ENCODE measurements around the gene GXYLT2.

The GXYLT2 gene, protein sequence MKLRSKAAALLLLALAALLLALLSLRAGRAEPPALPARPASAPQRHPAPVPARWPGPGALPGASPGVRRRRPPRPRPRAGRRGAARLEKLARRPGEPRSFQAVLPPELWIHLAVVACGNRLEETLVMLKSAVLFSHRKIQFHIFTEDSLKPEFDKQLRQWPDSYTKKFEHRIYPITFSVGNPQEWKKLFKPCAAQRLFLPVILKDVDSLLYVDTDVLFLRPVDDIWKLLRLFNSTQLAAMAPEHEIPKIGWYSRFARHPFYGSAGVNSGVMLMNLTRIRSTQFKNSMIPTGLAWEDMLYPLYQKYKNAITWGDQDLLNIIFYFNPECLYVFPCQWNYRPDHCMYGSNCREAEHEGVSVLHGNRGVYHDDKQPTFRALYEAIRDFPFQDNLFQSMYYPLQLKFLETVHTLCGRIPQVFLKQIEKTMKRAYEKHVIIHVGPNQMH

DNA sequence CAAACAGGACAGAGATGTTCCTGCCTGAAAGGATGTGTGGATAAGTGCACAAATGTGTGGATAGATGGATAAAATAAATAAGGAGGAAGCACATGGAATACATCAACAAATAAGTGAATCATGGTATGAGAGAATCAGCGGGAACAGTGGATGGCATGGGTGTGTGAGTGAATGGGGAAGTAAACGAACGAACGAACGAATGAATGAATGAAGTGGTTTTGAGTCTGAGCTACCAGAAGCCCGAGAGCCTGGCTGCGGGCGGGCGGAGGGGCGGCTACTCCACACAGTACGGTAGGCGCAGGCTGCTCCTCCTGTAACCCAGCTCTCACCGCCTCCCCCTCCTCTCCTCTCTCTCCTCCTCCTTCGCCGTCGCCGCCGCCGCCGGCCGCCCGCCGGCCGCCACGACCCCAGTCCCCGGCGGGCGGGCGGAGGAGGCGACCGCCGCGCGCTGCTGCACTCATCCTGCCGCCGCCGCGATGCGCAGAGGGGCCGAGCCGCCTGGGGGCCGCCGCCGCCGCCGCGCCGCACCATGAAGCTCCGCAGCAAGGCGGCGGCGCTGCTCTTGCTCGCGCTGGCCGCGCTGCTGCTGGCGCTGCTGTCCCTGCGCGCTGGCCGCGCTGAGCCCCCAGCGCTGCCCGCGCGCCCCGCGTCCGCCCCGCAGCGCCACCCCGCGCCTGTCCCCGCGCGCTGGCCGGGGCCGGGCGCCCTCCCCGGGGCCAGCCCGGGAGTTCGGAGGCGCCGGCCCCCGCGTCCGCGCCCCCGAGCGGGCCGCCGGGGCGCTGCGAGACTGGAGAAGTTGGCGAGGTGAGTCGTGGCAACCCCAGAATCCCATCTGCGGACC, at the start of gene GXYLT2:
TSS of gene GXYLT2 (plus strand) at position 342 of the 841 bp plus-strand sequence. CDS start at position 530, 188 bp downstream.
- no peak for DNase-seq

DNA sequence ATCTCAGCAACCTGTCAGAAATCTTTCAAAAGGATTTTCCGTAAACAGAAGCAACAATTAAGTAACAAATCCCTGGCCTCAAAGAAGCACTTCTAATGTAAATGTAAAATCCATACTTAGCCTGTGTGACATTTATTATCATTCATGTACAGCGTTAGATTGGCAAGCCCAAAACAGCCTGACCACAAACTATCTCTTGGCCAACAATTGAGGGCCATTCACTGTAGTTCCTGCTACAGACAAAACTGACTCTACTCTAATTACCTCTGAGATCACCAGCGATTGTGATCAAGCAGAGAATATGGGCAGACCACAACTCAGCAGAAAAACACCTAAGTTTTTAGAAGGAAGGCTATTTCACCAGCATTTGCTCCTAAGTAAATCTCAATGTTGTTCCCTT, 48.8 kb upstream of the GXYLT2 start:
- no peak for DNase-seq

DNA sequence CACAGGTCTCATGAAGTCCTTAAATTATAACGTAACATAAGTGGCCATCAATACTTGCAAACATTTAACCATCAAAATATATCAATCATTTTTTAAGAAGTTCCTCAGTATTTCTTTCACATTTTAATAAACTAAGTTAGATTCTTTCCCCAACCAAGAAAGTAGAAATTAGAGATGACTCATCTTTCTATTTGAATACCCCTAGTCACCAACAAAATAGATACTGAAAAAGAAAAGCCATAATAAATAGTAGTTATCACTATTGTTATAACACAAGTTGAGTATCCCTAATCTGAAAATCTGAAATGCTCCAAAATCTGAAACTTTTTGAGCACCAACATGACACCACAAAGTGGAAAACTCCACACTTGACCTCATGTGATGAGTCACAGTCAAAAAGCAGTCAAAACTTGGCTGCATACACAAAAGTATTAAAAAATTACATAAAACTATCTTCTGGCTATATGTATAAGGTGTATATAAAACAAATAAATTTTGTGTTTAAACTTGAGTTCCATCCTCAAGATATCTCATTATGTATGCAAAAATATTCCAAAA, 43.3 kb upstream of the GXYLT2 start:
- DNase-seq, result no peak

DNA sequence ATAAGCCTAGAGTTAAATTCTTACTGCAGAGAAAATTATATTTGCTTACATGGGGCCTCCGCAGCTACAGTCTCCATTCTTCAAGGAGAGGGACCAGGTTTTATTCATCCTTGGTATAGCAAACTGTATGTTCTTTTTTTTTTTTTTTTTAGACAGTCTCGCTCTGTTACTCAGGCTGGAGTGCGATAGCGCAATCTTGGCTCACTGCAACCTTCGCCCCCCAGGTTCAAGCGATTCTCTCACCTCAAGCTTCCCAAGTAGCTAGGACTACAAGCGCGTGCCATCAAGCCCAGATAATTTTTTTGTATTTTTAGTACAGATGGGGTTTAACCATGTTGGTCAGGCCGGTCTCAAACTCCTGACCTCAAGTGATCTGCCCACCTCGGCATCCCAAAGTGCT, 41.7 kb upstream of the GXYLT2 start:
- no peak for DNase-seq

DNA sequence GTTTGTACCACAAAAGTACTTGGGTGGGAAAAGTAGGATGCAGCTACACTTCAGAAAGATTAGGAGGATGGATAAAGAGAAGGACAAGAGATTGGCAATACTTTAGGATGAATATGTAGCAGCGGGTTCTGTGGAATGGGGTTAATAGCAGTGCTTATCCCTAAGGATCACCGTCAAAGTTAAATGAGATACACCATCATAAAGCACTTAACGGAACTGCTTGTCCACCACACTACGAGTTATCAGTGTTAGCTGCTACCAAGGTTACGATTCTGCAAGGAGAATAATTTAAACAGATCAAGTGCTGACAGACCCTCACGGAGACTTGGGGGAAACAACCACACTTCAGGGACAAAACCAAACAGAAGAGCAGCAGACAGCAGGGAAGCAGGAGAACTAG, 40.6 kb upstream of the GXYLT2 start:
- no peak for DNase-seq

DNA sequence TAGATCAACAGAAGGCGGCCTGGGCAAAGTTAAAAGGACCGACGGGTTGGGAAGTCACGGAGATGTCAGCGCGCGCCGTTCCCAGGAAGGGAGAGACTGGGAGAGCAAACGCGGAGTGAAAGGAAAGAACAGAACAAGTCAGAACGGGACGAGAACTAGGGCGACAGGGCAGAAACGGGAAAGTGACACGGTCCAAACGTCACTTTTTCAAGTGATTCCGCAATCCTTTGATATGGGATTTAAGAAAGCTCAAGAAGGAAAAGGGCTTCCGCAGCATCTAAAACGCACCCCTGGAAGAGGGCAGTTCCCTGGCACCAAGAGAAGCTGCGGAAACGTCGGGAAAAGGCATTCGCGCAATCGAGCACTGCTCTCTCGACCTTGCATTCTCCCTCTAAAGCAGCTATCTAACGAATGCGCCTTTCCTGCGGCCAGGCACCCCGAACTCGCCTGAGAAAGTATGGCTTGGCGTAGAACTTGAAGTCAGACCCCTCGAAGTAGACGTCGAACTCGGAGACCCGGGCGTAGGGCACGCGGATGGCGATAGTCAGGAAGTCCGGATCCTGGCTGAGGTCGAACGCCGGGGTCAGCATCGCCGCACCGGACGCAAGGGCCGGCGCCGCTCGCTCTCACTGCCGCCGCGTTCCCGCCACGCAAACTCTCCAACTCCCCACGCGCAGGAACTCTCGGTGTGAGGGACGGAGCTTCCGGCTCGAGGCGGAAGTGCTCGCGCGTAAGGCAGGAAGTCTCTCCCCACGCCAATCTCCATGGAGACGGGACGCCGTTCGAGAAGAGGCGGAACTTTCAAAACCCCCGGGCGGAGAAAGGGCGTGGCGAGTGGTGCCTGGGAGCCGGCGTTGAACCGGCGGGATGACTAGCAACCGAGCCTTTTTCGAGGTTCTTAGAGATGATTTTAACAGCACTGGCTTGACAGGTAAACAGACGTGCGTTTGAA, 39.8 kb upstream of the GXYLT2 start, which contains the start of gene SHQ1:
TSS of gene SHQ1 (minus strand) at position 695 of the 952 bp plus-strand sequence. CDS start at position 590, 105 bp downstream.
- peak; percentile 92 for DNase-seq

DNA sequence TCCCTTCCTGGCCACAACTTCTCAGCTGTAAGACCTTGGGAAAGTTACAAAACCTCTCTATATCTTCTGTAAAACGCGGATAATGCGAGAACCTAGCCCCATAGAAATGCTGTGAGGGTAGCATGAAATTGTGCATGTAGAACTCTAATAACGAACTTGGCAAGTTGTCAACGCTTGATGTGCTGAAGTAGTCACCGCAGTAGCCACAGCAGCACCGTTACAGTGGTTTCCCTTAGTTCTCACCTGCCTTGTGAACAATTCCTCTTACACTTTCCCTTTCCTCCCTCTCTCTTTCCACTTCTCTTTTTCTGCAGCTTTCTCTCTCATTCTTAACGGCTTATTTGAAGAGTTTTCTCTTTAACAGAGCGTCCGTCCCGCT, 39.2 kb upstream of the GXYLT2 start:
- no peak for DNase-seq

DNA sequence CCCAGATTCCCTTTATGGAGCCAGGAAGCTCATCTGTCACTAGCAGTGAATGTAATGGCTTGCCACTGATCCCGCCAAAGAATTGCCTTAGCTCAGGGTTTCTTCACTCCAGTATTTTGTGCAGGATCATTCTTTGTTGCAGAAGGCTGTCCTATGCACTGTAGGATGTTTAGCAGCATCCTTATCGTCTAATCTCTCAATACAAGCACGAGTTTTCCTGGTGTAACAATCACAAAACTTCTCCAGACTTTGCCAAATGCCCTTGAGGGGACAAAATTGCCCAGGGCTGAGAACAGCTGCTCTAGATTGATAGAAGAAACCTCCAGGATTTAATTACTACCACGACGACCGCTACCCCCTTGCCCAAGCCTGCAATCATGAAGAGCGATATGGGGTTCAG, 32.8 kb upstream of the GXYLT2 start:
- DNase-seq, result no peak

DNA sequence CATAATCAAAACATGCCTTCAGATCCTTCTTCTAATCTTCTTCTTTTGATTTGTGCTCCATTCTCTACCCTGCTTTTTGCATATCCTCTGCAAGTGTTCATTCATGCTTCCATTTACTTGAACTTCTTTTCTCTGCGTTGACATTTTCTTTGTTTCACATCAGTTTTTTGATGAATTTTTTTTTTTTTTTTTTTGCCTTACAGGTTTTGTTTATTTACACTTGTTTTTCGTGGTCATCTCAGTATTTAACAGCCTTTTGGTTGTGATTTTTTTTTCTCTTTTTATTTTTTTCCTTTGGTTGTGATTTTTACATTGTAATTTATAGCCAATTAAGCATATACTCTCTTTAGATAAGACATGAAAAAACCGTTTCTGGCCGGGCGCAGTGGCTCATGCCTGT, 27.8 kb upstream of the GXYLT2 start:
- DNase-seq, result no peak

DNA sequence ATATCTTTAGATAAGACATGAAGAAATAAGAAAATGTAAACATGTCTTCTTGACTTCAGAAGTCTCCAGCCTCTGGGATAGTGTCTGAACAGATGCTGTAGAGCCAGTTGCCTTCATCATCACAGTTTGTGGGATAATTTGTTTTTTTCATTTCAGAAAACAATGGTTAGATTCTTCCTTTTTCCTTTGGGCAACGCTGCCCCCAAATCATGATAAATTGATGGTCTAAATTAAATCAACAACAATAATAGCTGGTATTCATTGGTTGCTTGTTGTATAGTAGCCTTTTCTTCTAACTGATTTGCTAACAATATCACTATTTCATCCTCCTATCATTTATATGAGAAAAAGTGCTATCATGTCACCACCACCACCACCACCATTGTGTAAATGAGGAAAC, 27.0 kb upstream of the GXYLT2 start:
- no peak for DNase-seq

DNA sequence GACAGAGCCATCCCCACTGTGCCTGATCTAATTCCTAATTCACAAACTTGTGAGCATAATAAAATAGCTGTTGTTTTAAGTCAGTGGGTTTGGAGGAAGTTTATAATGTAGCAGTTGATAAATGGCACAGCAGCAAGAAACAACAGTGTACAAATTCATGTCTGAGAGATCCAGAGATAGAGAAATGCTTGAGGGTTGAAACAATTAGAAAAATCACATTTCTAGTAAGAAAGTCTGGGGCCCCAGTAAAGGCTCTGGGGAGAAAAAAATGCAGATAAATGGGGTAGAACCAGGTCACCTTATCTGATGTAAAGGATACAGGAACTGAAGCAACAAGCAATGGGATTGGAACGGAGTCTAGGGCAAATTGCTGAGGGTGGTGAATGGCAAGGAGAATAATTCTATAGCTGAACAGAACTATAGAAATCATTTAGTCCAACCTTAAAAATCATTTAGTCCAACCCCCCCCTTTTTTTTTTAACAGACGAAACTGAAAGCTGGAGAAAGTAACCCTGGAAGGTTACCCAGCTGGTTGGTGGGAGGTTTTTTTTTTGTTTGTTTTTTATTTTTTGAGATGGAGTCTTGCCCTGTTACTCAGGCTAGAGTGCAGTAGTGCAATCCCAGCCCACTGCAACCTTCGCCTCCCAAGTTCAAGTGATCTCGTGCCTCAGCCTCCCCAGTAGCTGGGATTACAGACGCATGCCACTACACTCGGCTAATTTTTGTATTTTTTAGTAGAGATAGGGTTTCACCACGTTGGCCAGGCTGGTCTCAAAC, 25.3 kb upstream of the GXYLT2 start:
- no peak for DNase-seq

DNA sequence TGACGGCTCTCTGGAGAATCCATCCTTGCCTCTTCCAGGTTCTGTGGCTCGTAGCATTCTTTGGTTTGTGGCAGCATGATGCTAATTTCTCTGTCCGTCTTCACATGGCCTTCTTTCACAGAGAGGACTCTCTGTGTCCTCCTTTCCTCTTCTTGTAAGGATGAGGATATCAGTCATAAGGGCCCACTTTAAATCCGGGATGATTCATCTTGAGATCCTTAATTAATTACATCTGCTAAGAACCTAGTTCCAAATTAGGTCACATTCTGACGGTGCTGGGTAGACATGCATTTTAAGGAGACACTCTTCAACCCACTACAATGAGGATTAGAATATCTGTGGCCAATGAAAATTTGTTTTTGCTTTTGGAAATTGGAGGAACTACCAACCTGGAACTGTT, 15.7 kb upstream of the GXYLT2 start:
- peak; percentile 63 for DNase-seq

DNA sequence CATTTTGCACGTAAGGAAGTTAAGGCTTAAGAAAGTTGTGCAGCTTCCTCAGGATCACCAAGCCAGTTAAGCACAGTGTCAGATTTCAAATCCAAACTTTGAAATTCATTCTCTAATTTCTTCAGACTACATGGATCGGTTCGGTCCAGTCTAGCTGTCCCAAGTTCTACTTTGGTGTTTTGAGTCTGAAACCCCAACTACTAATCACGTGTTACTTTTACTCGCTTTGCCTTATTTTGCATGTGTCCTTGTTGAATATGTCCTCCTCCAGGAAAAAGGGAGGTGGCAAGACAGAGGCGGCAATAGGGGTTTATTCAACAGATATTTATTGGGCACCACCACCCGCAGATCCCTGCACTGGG, 522 bp upstream of the GXYLT2 start:
- no peak for DNase-seq

DNA sequence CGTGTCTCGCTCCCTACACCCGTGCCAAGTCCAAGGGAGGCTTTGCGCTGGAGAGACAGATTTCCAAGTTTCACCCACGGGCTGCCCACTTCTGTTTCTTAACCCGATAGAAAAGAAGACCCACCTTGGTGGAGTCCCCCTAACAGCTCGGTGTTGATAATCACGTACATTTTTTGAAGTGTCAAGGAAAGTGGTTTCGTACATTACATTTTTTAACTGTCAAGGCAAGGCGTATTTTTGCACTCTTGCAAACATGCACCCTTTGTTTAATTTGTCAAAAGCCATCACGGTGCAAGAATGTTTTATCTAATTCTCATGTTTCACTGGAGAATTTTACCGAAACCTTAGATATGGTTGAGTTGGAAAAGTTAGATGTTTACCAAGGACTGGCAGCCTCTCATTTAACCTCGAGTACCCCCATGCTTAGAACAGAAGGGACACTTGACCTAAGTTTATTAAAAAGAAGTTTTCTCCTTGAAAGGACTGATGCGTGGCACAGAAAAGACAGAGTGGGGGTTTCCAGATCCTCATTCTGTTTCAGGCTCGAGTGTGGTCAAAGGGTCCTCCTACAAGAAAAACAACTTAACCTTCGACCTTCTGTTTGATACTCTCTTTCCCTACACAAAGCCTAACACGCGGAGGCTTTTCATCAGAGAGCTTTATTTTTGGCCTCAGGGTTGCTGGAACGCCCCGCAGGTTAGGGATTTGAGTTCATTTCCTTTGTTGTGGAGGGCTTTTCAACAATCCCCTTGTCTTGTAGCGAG, 882 bp downstream of the GXYLT2 start:
- DNase-seq, result no peak

DNA sequence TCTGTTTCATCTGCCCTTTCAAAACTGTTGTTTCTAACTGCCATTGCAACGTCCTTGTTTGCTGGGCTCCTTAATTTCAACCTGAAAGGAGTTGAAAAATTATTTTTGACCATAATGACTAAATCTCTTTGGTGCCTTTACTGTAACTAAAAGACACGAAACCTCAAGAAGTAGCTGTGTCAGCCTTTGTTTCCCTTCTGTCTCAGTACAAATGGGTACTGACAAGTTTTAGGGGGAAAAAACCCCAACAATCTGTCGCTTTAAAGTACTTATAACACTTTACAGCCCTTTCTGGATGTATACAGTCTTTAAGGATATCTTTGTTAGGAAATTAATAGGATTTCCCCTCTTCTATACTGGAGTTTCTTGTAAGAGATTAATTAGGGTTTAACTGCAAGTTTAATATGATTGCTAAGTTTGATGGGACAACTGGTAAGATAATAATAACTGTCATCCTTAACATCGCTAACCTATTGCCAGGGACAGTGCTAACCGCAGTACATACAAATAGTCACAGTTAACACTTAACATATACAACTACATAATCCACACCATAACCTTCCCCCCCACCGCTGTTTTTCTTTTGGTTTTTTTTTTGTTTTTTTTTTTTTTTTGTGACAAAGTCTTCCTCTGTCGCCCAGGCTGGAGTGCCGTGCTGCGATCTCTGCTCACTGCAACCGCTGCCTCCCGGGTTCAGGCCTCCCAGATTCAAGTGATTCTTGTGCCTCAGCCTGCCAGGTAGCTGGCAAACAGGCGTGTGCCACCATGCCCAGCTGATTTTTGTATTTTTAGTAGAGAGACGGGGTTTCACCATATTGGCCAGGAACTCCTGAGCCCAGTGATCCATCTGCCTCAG, 1.7 kb downstream of the GXYLT2 start:
- DNase-seq, result no peak

DNA sequence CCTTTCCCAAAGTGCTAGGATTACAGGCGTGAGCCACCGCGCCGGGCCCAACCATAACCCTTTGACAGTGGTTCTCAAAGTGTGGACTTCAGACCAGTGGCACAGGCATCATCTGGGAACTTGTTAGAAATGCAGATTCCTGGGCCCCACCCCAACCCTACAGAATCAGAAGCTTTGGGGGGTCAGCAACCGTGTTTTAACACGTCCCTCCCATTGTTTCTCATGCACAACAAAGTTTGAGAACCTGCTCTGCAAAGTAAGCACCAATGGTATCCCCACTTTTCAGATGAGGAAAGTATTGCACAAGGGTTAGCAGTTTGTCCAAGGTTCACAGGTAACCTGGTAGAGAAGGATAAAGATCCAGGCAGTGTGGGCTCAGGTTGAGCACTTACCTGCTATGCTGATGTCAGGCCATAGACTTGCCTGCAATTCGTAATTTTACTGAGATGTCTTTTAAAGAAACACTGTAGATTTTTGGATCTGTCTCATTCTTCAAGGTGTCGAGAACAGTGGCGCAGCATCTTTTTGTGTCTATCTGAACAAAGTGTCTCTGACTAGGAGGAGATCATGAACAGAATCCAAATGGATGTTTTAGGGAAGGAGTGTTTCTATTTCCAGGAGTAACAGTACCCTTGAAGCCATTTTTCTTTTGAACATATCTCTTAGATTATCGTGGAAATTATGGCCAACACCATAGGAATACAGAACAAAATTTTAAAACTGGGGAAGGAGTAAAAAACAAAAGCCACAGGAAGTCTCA, 2.5 kb downstream of the GXYLT2 start:
- DNase-seq, result no peak

DNA sequence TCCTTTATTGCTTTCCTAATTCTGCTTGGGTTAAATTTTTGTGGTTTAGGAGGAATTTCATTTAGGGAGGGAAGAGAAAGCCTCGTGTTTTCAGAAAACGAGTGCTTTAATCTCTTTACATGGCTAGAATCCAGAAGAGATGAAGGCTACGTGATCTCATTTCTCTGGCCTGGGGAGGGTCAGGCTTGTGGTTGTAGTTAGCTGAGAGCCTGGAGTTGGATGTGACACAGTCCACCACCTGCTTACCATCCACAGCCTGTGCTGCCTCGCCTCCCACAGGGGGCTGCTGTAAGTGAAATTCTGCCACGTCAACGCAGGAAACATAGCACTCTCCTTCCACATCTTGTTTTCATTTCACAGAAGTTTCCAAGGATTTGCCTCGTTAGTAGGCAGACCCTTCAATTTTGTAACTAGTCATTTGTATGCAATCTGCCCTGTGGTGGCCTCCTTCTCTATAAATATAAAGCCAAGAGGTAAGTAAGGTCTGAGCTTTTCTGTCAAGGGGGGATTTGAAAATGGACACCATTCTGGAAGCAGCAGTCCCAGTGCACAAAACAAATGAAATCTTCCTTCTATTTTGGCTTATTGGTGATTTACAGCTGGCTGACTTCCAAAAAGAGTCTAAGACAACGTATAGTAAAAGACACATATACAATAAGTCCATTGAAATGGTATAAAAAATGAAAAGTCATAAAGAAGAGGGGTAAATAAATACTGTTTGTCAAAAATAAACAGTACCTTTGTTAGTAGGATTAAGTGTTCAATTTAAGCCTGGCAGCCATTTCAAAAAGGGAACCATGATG, 3.4 kb downstream of the GXYLT2 start:
- DNase-seq, result peak; percentile 80

DNA sequence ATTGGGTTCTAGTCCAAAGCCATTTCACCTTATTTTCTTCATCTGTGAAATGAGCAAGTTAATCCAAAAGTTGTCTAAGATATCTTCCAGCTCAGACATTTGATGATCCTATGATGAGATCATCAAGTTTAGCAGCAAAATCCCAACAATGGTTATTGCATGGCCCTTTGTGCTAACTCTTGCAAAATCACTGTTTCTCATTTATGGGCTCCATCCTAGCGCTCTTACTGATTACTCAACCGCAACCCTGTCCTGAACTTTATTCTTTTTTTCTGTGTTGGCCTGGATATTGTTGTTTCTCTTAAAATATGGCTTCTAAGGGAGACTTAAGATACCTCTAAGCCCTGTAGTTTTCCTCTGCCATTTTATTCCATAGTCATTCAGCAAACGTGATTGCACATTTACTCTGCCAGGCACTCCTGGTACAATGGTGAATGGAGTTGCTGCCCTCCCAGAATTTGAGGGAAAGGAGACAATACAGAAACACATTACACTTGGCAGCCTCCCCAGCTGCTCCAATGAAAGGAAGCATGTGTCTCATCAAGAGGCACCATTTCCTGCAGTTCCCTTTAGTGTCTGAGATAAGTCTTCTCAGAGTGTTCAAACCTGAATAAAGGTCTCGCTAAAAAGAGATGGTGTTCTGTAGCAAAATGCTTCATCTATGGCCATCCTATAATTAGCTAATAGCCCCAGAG, 4.4 kb downstream of the GXYLT2 start:
- no peak for DNase-seq

Data from amniotic stem cell (primary cell).